Right atrium auricular region (tissue), 2 donors: ENCODE data around the gene PIP4P1. TPM values are rescaled to one million over a fixed set of nuclear protein-coding genes. Genes with fewer than 3 reads are reported as not detected.

Source experiments
- DNase-seq: peaks from one replicate; pipeline ENCODE4 v3.0.0-alpha.2; 2019; ENCODE audit warnings: low spot score
- H3K27ac ChIP-seq, 2 donors: fragments of 200-600 bp; sonication (generic); 1 replicate in 1 of 2; 2 replicates in 1 of 2; pipeline ENCODE4 v1.5.1; 2016 to 2019
- H3K27me3 ChIP-seq, 2 donors: fragments of 200-600 bp; sonication (generic); one replicate each; pipeline versions ENCODE4 v1.5.1 to v1.6.0; 2017 to 2019
- H3K36me3 ChIP-seq: fragments of 200-600 bp; sonication (generic); one replicate; pipeline ENCODE4 v1.5.1; 2016
- H3K4me1 ChIP-seq, 2 donors: fragments of 200-600 bp; sonication (generic); one replicate each; pipeline versions ENCODE4 v1.5.1 to v1.6.0; 2017 to 2019
- H3K4me3 ChIP-seq, 2 donors: fragments of 200-600 bp; sonication (generic); 1 replicate in 1 of 2; 2 replicates in 1 of 2; pipeline ENCODE4 v1.5.1; 2017 to 2019; ENCODE audit warnings: mild to moderate bottlenecking in 1 of 2, moderate library complexity in 1 of 2
- H3K9me3 ChIP-seq, 2 donors: fragments of 200-600 bp; sonication (generic); one replicate each; pipeline ENCODE4 v1.5.1; 2019
- total RNA-seq, 2 donors: library from RNA; depleted of rRNA; stranded (reverse); fragments of >200 nt; gene quantifications; one replicate each; pipeline ENCODE4 v1.1.0, GENCODE V29; 2016
- TF ChIP-seq, protein P1 (sequence below), 2 donors: fragments of 200-600 bp; sonication (generic); IDR thresholded peaks; one replicate each; pipeline ENCODE4 v1.5.1; 2019; ENCODE audit warnings: antibody characterized with exemption in 2 of 2

PIP4P1 gene
- total RNA-seq, 2 donors from 2014 or later: 9.8 to 13.3 TPM

GRCh38 chr14:20418501-20418909, 42.7 kb downstream of the PIP4P1 start:
- Histone ChIP-seq H3K9me3 (no peaks in the 10 kb centered on the region), H3K4me1 (peaks cover 0 to 6% of the 10 kb centered on the region in 2 donors), H3K36me3 (no peaks in the 10 kb centered on the region), H3K27me3 (no peaks in the 10 kb centered on the region), H3K27ac (no peak overlapping the region), H3K4me3 (no peak overlapping the region)
- no peak for DNase-seq
- TF ChIP-seq, protein P1, sequence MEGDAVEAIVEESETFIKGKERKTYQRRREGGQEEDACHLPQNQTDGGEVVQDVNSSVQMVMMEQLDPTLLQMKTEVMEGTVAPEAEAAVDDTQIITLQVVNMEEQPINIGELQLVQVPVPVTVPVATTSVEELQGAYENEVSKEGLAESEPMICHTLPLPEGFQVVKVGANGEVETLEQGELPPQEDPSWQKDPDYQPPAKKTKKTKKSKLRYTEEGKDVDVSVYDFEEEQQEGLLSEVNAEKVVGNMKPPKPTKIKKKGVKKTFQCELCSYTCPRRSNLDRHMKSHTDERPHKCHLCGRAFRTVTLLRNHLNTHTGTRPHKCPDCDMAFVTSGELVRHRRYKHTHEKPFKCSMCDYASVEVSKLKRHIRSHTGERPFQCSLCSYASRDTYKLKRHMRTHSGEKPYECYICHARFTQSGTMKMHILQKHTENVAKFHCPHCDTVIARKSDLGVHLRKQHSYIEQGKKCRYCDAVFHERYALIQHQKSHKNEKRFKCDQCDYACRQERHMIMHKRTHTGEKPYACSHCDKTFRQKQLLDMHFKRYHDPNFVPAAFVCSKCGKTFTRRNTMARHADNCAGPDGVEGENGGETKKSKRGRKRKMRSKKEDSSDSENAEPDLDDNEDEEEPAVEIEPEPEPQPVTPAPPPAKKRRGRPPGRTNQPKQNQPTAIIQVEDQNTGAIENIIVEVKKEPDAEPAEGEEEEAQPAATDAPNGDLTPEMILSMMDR (IDR thresholded peaks at IDR 0.05): no peak

- H3K27ac ChIP-seq: no peak overlapping the region
- DNase-seq: no peak
- no peaks in the 10 kb centered on the region for H3K36me3 ChIP-seq
- TF ChIP-seq, protein P1 (IDR thresholded peaks at IDR 0.05): no peak
- H3K4me3 ChIP-seq: no peak overlapping the region
- H3K4me1 ChIP-seq: peaks cover 0 to 6% of the 10 kb centered on the region in 2 donors
- no peaks in the 10 kb centered on the region for H3K27me3 ChIP-seq
- no peaks in the 10 kb centered on the region for H3K9me3 ChIP-seq
Measured at GRCh38 chr14:20417250-20418186, 43.7 kb downstream of the PIP4P1 start.

GRCh38 chr14:20416223-20416622, 45.0 kb downstream of the PIP4P1 start:
- DNase-seq: no peak
- no peak overlapping the region for H3K27ac ChIP-seq
- no peaks in the 10 kb centered on the region for H3K36me3 ChIP-seq
- H3K4me3 ChIP-seq: no peak overlapping the region
- no peaks in the 10 kb centered on the region for H3K27me3 ChIP-seq
- H3K9me3 ChIP-seq: no peaks in the 10 kb centered on the region
- TF ChIP-seq, protein P1 (IDR thresholded peaks at IDR 0.05): no peak
- peaks cover 0 to 11% of the 10 kb centered on the region in 2 donors for H3K4me1 ChIP-seq

GRCh38 chr14:20415782-20416206, 45.4 kb downstream of the PIP4P1 start:
- no peaks in the 10 kb centered on the region for H3K9me3 ChIP-seq
- TF ChIP-seq, protein P1 (IDR thresholded peaks at IDR 0.05): peak in 1 of 2 donors; percentile 69
- no peak overlapping the region for H3K4me3 ChIP-seq
- DNase-seq: no peak
- no peaks in the 10 kb centered on the region for H3K27me3 ChIP-seq
- H3K27ac ChIP-seq: no peak overlapping the region
- H3K36me3 ChIP-seq: no peaks in the 10 kb centered on the region
- H3K4me1 ChIP-seq: peaks cover 0 to 11% of the 10 kb centered on the region in 2 donors

DNA sequence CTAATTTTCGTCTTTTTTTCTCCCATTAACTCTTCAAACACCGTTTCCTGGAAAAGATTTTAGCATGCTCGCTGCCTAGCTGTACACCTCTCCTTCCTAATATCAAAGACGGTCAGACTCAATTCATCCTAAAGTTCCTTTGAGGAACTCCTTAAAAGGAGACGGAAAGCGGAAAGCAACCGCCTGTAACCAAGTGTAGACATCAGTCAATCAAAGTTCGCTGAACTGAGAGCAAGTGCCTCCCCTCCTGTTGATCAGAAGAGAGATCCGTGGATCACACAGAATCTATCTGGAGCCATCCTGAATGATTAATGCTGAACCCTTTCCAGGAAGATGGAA, 47.5 kb downstream of the PIP4P1 start:
- Histone ChIP-seq H3K27me3 (no peaks in the 10 kb centered on the region), H3K36me3 (no peaks in the 10 kb centered on the region), H3K4me3 (peak overlapping the region; percentile 69 to 85), H3K9me3 (no peaks in the 10 kb centered on the region), H3K4me1 (peaks cover 0 to 11% of the 10 kb centered on the region in 2 donors), H3K27ac (peak overlapping the region; percentile 96 to 97)
- no peak for DNase-seq
- TF ChIP-seq, protein P1 (IDR thresholded peaks at IDR 0.05): no peak
